ENCODE measurements around the gene NRL.
"Not testable (repeated sequence)": the region's sequence is repeated elsewhere in the genome, so short reads cannot be mapped to it uniquely, and the experiment has no call there.

The NRL gene

GRCh38 chr14:24122898-24123297 is 8.1 kb upstream of the NRL start:
- DNase-seq = no peak

- DNase-seq = no peak
Observed at GRCh38 chr14:24122416-24122815, 7.7 kb upstream of the NRL start.

- no peak for DNase-seq
Observed at GRCh38 chr14:24121210-24121609, 6.5 kb upstream of the NRL start.

GRCh38 chr14:24119691-24120090 is 4.9 kb upstream of the NRL start:
- no peak for DNase-seq

- DNase-seq = no peak
Observed at GRCh38 chr14:24117179-24117578, 2.4 kb upstream of the NRL start.

GRCh38 chr14:24116128-24116814 is 1.5 kb upstream of the NRL start:
- no peak for DNase-seq

GRCh38 chr14:24115422-24116127 is 826 bp upstream of the NRL start:
- no peak for DNase-seq

GRCh38 chr14:24113801-24114531 is 783 bp downstream of the NRL start:
- peak; percentile 93 for DNase-seq

- DNase-seq = no peak
Observed at GRCh38 chr14:24113379-24113800, 1.4 kb downstream of the NRL start.

GRCh38 chr14:24110523-24110922 is 4.2 kb downstream of the NRL start:
- DNase-seq = no peak

GRCh38 chr14:24110060-24110459 is 4.7 kb downstream of the NRL start:
- no peak for DNase-seq

- DNase-seq = no peak
Observed at GRCh38 chr14:24108336-24108874, 6.3 kb downstream of the NRL start.

- DNase-seq = no peak
Observed at GRCh38 chr14:24106672-24107271, 8.0 kb downstream of the NRL start.

- DNase-seq = not testable (repeated sequence)
Observed at GRCh38 chr14:24105609-24106239, 9.0 kb downstream of the NRL start.

GRCh38 chr14:24103451-24103850 is 11.3 kb downstream of the NRL start:
- no peak for DNase-seq

- no peak for DNase-seq
Observed at GRCh38 chr14:24102357-24103048, 12.2 kb downstream of the NRL start.

- no peak for DNase-seq
Observed at GRCh38 chr14:24100982-24101494, 13.7 kb downstream of the NRL start.

GRCh38 chr14:24100197-24100981 is 14.4 kb downstream of the NRL start:
- no peak for DNase-seq

- peak; percentile 83 for DNase-seq
Observed at GRCh38 chr14:24098927-24099813, 15.6 kb downstream of the NRL start.

All from DMS79 (cell line).